Natural killer cell (primary cell): ENCODE results near the gene ERI2. TPM values are rescaled to one million over a fixed set of nuclear protein-coding genes. Genes with fewer than 3 reads are reported as not detected.
"Not testable (repeated sequence)": the region's sequence is repeated elsewhere in the genome, so short reads cannot be mapped to it uniquely, and the experiment has no call there.

Experiments
- ATAC-seq, 3 donors: fragments of 150-1000 bp in 2 of 3; fragments of 200-7000 bp in 1 of 3; cut with Tn5 transposase; 1 replicate in 1 of 3; 2 replicates in 2 of 3; pipeline ENCODE4 v1.10.0; 2021; ENCODE audit warnings: mild to moderate bottlenecking in 2 of 3, moderate library complexity in 2 of 3
- DNase-seq, 2 donors: peaks; one replicate each; pipeline versions ENCODE4 v3.0.0 to v3.0.0-alpha.2; 2013 to 2021; ENCODE audit warnings: mixed read lengths in 1 of 2
- H3K27ac ChIP-seq: one replicate; pipeline ENCODE4 v1.5.1; 2013; ENCODE audit warnings: mild to moderate bottlenecking, low read length
- H3K27me3 ChIP-seq: one replicate; pipeline ENCODE4 v1.6.1; 2013; ENCODE audit warnings: low read length; ENCODE audit not compliant: control insufficient read depth, insufficient read depth
- H3K36me3 ChIP-seq: one replicate; pipeline ENCODE4 v1.6.1; 2013; ENCODE audit warnings: low read length; ENCODE audit not compliant: control insufficient read depth, insufficient read depth
- H3K4me1 ChIP-seq: one replicate; pipeline ENCODE4 v1.6.1; 2013; ENCODE audit warnings: low read length; ENCODE audit not compliant: control insufficient read depth, insufficient read depth
- H3K4me3 ChIP-seq: one replicate; pipeline ENCODE4 v1.5.1; 2013; ENCODE audit warnings: low read length
- H3K9me3 ChIP-seq: one replicate; pipeline ENCODE4 v1.6.1; 2013; ENCODE audit warnings: low read length; ENCODE audit not compliant: control insufficient read depth, insufficient read depth
- H3K27ac Mint-ChIP-seq, 2 donors: one replicate each; pipeline ENCODE4 v1.8.0; 2022; ENCODE audit warnings: mild to moderate bottlenecking in 2 of 2, mixed read lengths in 2 of 2, moderate library complexity in 1 of 2
- H3K27me3 Mint-ChIP-seq, 2 donors: one replicate each; pipeline ENCODE4 v1.8.0; 2022; ENCODE audit warnings: low read depth in 2 of 2, mixed read lengths in 2 of 2
- H3K36me3 Mint-ChIP-seq: one replicate; pipeline ENCODE4 v1.8.0; 2022; ENCODE audit warnings: mixed read lengths
- H3K4me1 Mint-ChIP-seq, 2 donors: one replicate each; pipeline ENCODE4 v1.8.0; 2022; ENCODE audit warnings: mixed read lengths in 2 of 2
- H3K4me3 Mint-ChIP-seq: one replicate; pipeline ENCODE4 v1.8.0; 2022; ENCODE audit warnings: mild to moderate bottlenecking, moderate library complexity, mixed read lengths
- H3K9me3 Mint-ChIP-seq, 2 donors: one replicate each; pipeline ENCODE4 v1.8.0; 2022; ENCODE audit warnings: mixed read lengths in 2 of 2
- WGBS: methylation state at CpG from one replicate; pipeline ENCODE4 v1.1.7; 2013; ENCODE audit warnings: missing lambda C conversion rate; ENCODE audit not compliant: insufficient coverage; 5-methylcytosine and 5-hydroxymethylcytosine counted together
- intact Hi-C: fragments of 100-400 bp; cut with micrococcal nuclease; formaldehyde crosslinking; loops from one replicate; pipeline ENCODE4 v1.14.2; 2022
- total RNA-seq, 4 donors: library from RNA; stranded (reverse); fragments of 120-200 nt in 1 of 4; gene quantifications; one replicate each; pipeline versions ENCODE4 v1.2.3 to v1.2.4, GENCODE V29; 2013 to 2022
- TF ChIP-seq, protein P1 (sequence below): fragments of 200-600 bp; IDR thresholded peaks from one replicate; pipeline ENCODE4 v1.8.0; 2022; ENCODE audit warnings: antibody characterized with exemption

The ERI2 gene
- total RNA-seq, 3 donors from 2014 or later (not counting 1 experiment from before 2014, with no cell fraction given): 2.4 to 3.5 (median 2.8) TPM

DNA sequence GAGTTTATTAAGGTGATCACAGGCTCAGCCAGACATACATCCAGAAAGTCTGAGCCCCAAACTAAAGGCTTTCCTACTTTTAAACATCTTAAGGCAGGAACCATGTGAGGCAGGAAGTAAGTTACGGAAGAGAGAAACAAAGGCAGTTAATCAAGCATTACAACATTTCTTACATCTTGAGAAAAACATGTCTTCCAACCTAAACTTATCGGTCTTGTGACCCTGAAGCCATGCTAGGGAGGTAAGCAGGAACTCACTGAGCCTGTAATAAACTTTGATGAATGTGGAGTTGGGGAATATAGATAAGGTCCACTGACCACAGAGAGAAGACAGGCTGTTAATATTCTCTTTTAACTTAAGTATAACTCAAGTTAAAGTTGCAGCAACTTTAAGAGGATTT is 45.9 kb downstream of the ERI2 start:
- H3K27ac ChIP-seq: no peak overlapping the region
- H3K9me3 ChIP-seq: no peaks in the 10 kb centered on the region
- intact Hi-C loops: no loop called here
- WGBS: 100% methylated on average over 1 of the region's 2 CpGs
- Mint-ChIP-seq H3K4me1 (peaks cover 15 to 24% of the 10 kb centered on the region in 2 donors), H3K27me3 (no peaks in the 10 kb centered on the region), H3K4me3 (no peak overlapping the region), H3K9me3 (peaks cover 0 to 7% of the 10 kb centered on the region in 2 donors), H3K36me3 (no peaks in the 10 kb centered on the region), H3K27ac (no peak overlapping the region)
- TF ChIP-seq, protein P1, sequence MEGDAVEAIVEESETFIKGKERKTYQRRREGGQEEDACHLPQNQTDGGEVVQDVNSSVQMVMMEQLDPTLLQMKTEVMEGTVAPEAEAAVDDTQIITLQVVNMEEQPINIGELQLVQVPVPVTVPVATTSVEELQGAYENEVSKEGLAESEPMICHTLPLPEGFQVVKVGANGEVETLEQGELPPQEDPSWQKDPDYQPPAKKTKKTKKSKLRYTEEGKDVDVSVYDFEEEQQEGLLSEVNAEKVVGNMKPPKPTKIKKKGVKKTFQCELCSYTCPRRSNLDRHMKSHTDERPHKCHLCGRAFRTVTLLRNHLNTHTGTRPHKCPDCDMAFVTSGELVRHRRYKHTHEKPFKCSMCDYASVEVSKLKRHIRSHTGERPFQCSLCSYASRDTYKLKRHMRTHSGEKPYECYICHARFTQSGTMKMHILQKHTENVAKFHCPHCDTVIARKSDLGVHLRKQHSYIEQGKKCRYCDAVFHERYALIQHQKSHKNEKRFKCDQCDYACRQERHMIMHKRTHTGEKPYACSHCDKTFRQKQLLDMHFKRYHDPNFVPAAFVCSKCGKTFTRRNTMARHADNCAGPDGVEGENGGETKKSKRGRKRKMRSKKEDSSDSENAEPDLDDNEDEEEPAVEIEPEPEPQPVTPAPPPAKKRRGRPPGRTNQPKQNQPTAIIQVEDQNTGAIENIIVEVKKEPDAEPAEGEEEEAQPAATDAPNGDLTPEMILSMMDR: no peak
- no peak for ATAC-seq
- H3K36me3 ChIP-seq: no peaks in the 10 kb centered on the region
- H3K27me3 ChIP-seq: no peaks in the 10 kb centered on the region
- DNase-seq: no peak
- H3K4me1 ChIP-seq: peaks cover 4% of the 10 kb centered on the region
- H3K4me3 ChIP-seq: no peak overlapping the region

DNA sequence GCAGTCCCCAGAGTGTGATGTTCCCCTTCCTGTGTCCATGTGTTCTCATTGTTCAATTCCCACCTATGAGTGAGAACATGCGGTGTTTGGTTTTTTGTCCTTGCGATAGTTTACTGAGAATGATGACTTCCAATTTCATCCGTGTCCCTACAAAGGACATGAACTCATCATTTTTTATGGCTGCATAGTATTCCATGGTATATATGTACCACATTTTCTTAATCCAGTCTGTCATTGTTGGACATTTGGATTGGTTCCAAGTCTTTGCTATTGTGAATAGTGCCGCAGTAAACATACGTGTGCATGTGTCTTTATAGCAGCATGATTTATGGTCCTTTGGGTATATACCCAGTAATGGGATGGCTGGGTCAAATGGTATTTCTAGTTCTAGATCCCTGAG is 50.5 kb downstream of the ERI2 start:
- H3K27ac Mint-ChIP-seq, H3K36me3 ChIP-seq, H3K4me3 Mint-ChIP-seq, H3K4me1 ChIP-seq, intact Hi-C loops, H3K27me3 Mint-ChIP-seq, ATAC-seq, H3K4me1 Mint-ChIP-seq, H3K9me3 ChIP-seq, H3K27ac ChIP-seq, H3K4me3 ChIP-seq, DNase-seq, H3K27me3 ChIP-seq, H3K36me3 Mint-ChIP-seq: not testable (repeated sequence)
- peaks cover 0 to 15% of the 10 kb centered on the region in 2 donors for H3K9me3 Mint-ChIP-seq
- WGBS: 100% methylated on average over 2 of the region's 5 CpGs

DNA sequence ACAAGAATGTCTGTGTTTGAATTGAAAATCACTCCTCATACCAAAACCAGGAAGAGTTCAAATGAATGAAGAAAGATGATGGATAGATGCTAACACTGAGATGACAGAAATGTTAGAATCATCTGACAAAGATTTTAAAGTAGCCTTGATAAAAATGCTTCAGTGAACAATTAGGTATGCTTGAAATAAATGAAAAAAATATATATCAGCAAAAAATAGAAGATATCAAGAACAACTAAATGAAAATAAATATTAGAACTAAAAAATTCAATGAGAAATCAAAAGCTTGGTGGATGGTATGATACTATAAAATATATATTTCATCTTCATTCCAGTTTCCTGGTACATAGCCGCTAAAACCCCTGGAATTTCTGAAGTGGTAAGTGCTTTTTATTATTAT is 51.0 kb downstream of the ERI2 start:
- no peak overlapping the region for H3K4me3 Mint-ChIP-seq
- TF ChIP-seq, protein P1: no peak

DNA sequence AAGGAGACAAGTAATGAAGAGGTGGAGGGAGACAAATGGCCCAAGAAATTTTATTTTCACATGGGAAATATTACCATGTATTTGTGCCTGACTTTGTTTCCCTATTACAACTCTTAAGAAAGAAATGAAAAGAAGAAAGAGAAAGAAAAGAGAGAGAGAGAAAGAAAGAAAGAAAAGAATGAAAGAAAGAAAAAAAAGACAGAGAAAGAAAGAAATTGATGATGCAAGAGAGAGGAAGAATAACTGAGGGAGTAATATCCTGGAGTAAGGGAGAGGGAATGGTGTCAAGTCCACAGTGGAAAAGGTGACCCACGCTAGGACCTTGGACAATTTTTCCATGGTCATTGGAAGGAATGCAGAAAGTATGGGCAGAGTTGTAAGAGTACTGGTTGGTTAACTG is 52.5 kb downstream of the ERI2 start:
- H3K36me3 ChIP-seq: no peaks in the 10 kb centered on the region
- DNase-seq (no peak), ATAC-seq (no peak)
- 90% methylated on average over 1 of the region's 1 CpG for WGBS
- no peak overlapping the region for H3K4me3 Mint-ChIP-seq
- no peaks in the 10 kb centered on the region for H3K4me1 Mint-ChIP-seq
- H3K9me3 Mint-ChIP-seq: peaks cover 0 to 8% of the 10 kb centered on the region in 2 donors
- H3K4me1 ChIP-seq: no peaks in the 10 kb centered on the region
- intact Hi-C loops: no loop called here
- no peak overlapping the region for H3K27ac ChIP-seq
- no peak overlapping the region for H3K4me3 ChIP-seq
- peaks cover 2% of the 10 kb centered on the region for H3K27me3 ChIP-seq
- peaks cover 4% of the 10 kb centered on the region for H3K9me3 ChIP-seq
- no peak overlapping the region for H3K27ac Mint-ChIP-seq
- TF ChIP-seq, protein P1: no peak
- no peaks in the 10 kb centered on the region for H3K36me3 Mint-ChIP-seq
- peaks cover 5 to 9% of the 10 kb centered on the region in 2 donors for H3K27me3 Mint-ChIP-seq

More for the DNA sequence above, 51.0 kb downstream of the ERI2 start:
- Mint-ChIP-seq H3K4me1 (no peaks in the 10 kb centered on the region), H3K36me3 (no peaks in the 10 kb centered on the region), H3K9me3 (peaks cover 0 to 14% of the 10 kb centered on the region in 2 donors), H3K27me3 (peaks cover 5 to 9% of the 10 kb centered on the region in 2 donors), H3K27ac (no peak overlapping the region)
- Histone ChIP-seq H3K36me3 (no peaks in the 10 kb centered on the region), H3K27me3 (peaks cover 2% of the 10 kb centered on the region), H3K4me3 (no peak overlapping the region), H3K27ac (no peak overlapping the region), H3K9me3 (peaks cover 4% of the 10 kb centered on the region), H3K4me1 (no peaks in the 10 kb centered on the region)
- WGBS: no CpG with 5 or more reads among the region's 1 CpG
- no peak for ATAC-seq
- intact Hi-C loops: no loop called here
- no peak for DNase-seq
